Neural progenitor cell (in vitro differentiated cells): ENCODE results near the gene IBSP. TPM values are rescaled to one million over a fixed set of nuclear protein-coding genes. Genes with fewer than 3 reads are reported as not detected.

ENCODE experiments used
- DNase-seq: peaks from one replicate; pipeline ENCODE4 v3.0.0-alpha.2; 2016; ENCODE audit warnings: low spot score
- H2AFZ ChIP-seq: fragments of 200-600 bp; sonication (generic); replicated peaks from 2 replicates; pipeline ENCODE4 v1.6.1; 2016; ENCODE audit warnings: antibody characterized with exemption
- H3F3A ChIP-seq: fragments of 200-600 bp; sonication (generic); 2 replicates; pipeline ENCODE4 v1.6.1; 2016; ENCODE audit warnings: antibody characterized with exemption, low read depth
- H3K27ac ChIP-seq: fragments of 200-600 bp; sonication (generic); 2 replicates; pipeline ENCODE4 v1.5.1; 2016; ENCODE audit warnings: mild to moderate bottlenecking
- H3K27me3 ChIP-seq: fragments of 200-600 bp; sonication (generic); 2 replicates; pipeline ENCODE4 v1.6.1; 2016; ENCODE audit warnings: mild to moderate bottlenecking, moderate library complexity
- H3K36me3 ChIP-seq: fragments of 200-600 bp; sonication (generic); 2 replicates; pipeline ENCODE4 v1.5.1; 2016
- H3K4me1 ChIP-seq: fragments of 200-600 bp; sonication (generic); 2 replicates; pipeline ENCODE4 v1.6.1; 2016; ENCODE audit warnings: mixed run types
- H3K4me2 ChIP-seq: fragments of 200-600 bp; sonication (generic); 2 replicates; pipeline ENCODE4 v1.6.1; 2016
- H3K4me3 ChIP-seq: fragments of 200-600 bp; sonication (generic); 2 replicates; pipeline ENCODE4 v1.5.1; 2016
- H3K79me2 ChIP-seq: fragments of 200-600 bp; sonication (generic); 2 replicates; pipeline ENCODE4 v1.6.1; 2016; ENCODE audit warnings: low read depth
- H3K9ac ChIP-seq: fragments of 200-600 bp; sonication (generic); 2 replicates; pipeline ENCODE4 v1.6.1; 2016
- H3K9me3 ChIP-seq: fragments of 200-600 bp; sonication (generic); 2 replicates; pipeline ENCODE4 v1.5.1; 2016; ENCODE audit warnings: low read depth
- H4K20me1 ChIP-seq: fragments of 200-600 bp; sonication (generic); 2 replicates; pipeline ENCODE4 v1.6.1; 2016; ENCODE audit warnings: low read depth
- H3K27ac Mint-ChIP-seq: 3 replicates; pipeline ENCODE4 v1.8.0; 2021; ENCODE audit warnings: mixed read lengths
- H3K27me3 Mint-ChIP-seq: 2 replicates; pipeline ENCODE4 v1.8.0; 2022; ENCODE audit warnings: low read depth, mild to moderate bottlenecking, inconsistent platforms, moderate library complexity, mixed read lengths; ENCODE audit not compliant: insufficient read depth
- H3K36me3 Mint-ChIP-seq: 3 replicates; pipeline ENCODE4 v1.8.0; 2021; ENCODE audit warnings: mixed read lengths
- H3K4me1 Mint-ChIP-seq: 3 replicates; pipeline ENCODE4 v1.8.0; 2021; ENCODE audit warnings: mixed read lengths
- H3K4me3 Mint-ChIP-seq: 3 replicates; pipeline ENCODE4 v1.8.0; 2021; ENCODE audit warnings: mild to moderate bottlenecking, moderate library complexity, mixed read lengths
- H3K9me3 Mint-ChIP-seq: 3 replicates; pipeline ENCODE4 v1.8.0; 2020; ENCODE audit warnings: mixed read lengths
- EZH2 ChIP-seq: fragments of 200-600 bp; sonication (generic); IDR thresholded peaks from 2 replicates; pipeline ENCODE4 v1.6.1; 2017; ENCODE audit warnings: antibody characterized with exemption, mild to moderate bottlenecking, moderate library complexity
- EZH2phosphoT487 ChIP-seq: fragments of 200-600 bp; sonication (generic); IDR thresholded peaks from 2 replicates; pipeline ENCODE4 v1.6.1; 2017; ENCODE audit warnings: antibody characterized with exemption
- total RNA-seq: library from RNA; depleted of rRNA; stranded (reverse); fragments of >200 nt; gene quantifications from 2 replicates; pipeline ENCODE4 v1.2.3, GENCODE V29; 2015; ENCODE audit warnings: low replicate concordance
- TF ChIP-seq, protein P1 (sequence below): fragments of 200-600 bp; sonication (generic); IDR thresholded peaks from 2 replicates; pipeline ENCODE4 v1.5.1; 2017; ENCODE audit warnings: antibody characterized with exemption, mild to moderate bottlenecking

The IBSP gene
- total RNA-seq, 1 donor from 2014 or later, result not detected

- Histone ChIP-seq H3F3A (no peaks in the 10 kb centered on the region), H3K36me3 (no peaks in the 10 kb centered on the region), H3K9ac (no peak overlapping the region), H3K9me3 (no peaks in the 10 kb centered on the region), H3K4me1 (peaks cover 7% of the 10 kb centered on the region), H3K27ac (no peak overlapping the region), H2AFZ (no peak overlapping the region), H4K20me1 (no peaks in the 10 kb centered on the region), H3K4me3 (no peak overlapping the region), H3K4me2 (no peak overlapping the region), H3K27me3 (no peaks in the 10 kb centered on the region), H3K79me2 (no peaks in the 10 kb centered on the region)
- H3K27me3 Mint-ChIP-seq, result peaks cover 4% of the 10 kb centered on the region
- no peaks in the 10 kb centered on the region for H3K36me3 Mint-ChIP-seq
- no peak overlapping the region for H3K27ac Mint-ChIP-seq
- peak overlapping the region; percentile 67 for H3K4me3 Mint-ChIP-seq
- no peaks in the 10 kb centered on the region for H3K9me3 Mint-ChIP-seq
- H3K4me1 Mint-ChIP-seq, result peaks cover 15% of the 10 kb centered on the region
- TF ChIP-seq EZH2, result no peak
- TF ChIP-seq, protein P1, sequence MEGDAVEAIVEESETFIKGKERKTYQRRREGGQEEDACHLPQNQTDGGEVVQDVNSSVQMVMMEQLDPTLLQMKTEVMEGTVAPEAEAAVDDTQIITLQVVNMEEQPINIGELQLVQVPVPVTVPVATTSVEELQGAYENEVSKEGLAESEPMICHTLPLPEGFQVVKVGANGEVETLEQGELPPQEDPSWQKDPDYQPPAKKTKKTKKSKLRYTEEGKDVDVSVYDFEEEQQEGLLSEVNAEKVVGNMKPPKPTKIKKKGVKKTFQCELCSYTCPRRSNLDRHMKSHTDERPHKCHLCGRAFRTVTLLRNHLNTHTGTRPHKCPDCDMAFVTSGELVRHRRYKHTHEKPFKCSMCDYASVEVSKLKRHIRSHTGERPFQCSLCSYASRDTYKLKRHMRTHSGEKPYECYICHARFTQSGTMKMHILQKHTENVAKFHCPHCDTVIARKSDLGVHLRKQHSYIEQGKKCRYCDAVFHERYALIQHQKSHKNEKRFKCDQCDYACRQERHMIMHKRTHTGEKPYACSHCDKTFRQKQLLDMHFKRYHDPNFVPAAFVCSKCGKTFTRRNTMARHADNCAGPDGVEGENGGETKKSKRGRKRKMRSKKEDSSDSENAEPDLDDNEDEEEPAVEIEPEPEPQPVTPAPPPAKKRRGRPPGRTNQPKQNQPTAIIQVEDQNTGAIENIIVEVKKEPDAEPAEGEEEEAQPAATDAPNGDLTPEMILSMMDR, result no peak
- TF ChIP-seq EZH2phosphoT487, result no peak
- no peak for DNase-seq
Measured at GRCh38 chr4:87839592-87839946, 40.2 kb downstream of the IBSP start.

GRCh38 chr4:87840149-87840548 lies 40.8 kb downstream of the IBSP start:
- H3K79me2 ChIP-seq, result no peaks in the 10 kb centered on the region
- H3K4me2 ChIP-seq, result no peak overlapping the region
- TF ChIP-seq, protein P1, result no peak
- TF ChIP-seq EZH2 (no peak), EZH2phosphoT487 (no peak)
- H3K27ac ChIP-seq, result no peak overlapping the region
- no peaks in the 10 kb centered on the region for H3F3A ChIP-seq
- no peak overlapping the region for H3K27ac Mint-ChIP-seq
- H3K36me3 ChIP-seq, result no peaks in the 10 kb centered on the region
- H2AFZ ChIP-seq, result no peak overlapping the region
- peaks cover 7% of the 10 kb centered on the region for H3K4me1 ChIP-seq
- no peaks in the 10 kb centered on the region for H3K36me3 Mint-ChIP-seq
- H3K9me3 ChIP-seq, result no peaks in the 10 kb centered on the region
- H3K27me3 Mint-ChIP-seq, result peaks cover 4% of the 10 kb centered on the region
- no peaks in the 10 kb centered on the region for H3K27me3 ChIP-seq
- no peak for DNase-seq
- no peaks in the 10 kb centered on the region for H3K9me3 Mint-ChIP-seq
- H3K9ac ChIP-seq, result no peak overlapping the region
- no peaks in the 10 kb centered on the region for H4K20me1 ChIP-seq
- H3K4me3 Mint-ChIP-seq, result no peak overlapping the region
- H3K4me1 Mint-ChIP-seq, result peaks cover 15% of the 10 kb centered on the region
- no peak overlapping the region for H3K4me3 ChIP-seq

DNA sequence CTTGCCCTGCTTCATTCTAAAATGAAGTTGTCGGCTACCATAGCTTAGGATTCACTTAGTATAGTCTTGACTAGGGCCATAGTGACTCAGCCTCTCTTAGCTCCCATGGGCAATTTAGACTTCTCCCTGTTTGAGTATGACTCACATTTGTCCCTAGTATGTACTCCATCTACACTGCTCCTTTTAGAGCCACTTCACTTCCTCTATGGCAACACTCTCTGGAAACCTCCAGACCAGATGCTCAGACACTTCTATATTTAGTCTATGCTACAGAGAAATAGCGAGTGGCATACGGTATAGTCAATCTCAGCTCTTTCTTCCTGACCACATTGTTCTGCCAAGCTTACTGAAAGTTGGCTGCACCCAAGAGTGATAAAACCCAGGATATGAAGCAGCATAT lies 44.6 kb downstream of the IBSP start:
- no peaks in the 10 kb centered on the region for H4K20me1 ChIP-seq
- no peak overlapping the region for H2AFZ ChIP-seq
- no peaks in the 10 kb centered on the region for H3K9me3 ChIP-seq
- H3K27ac ChIP-seq, result no peak overlapping the region
- H3K27me3 ChIP-seq, result no peaks in the 10 kb centered on the region
- DNase-seq, result no peak
- no peak overlapping the region for H3K4me3 ChIP-seq
- H3K9ac ChIP-seq, result no peak overlapping the region
- Mint-ChIP-seq H3K4me1 (peaks cover 9% of the 10 kb centered on the region), H3K27me3 (no peaks in the 10 kb centered on the region), H3K36me3 (no peaks in the 10 kb centered on the region), H3K9me3 (no peaks in the 10 kb centered on the region), H3K27ac (no peak overlapping the region), H3K4me3 (no peak overlapping the region)
- H3K4me2 ChIP-seq, result no peak overlapping the region
- no peaks in the 10 kb centered on the region for H3K36me3 ChIP-seq
- H3K79me2 ChIP-seq, result no peaks in the 10 kb centered on the region
- TF ChIP-seq EZH2phosphoT487, result no peak
- TF ChIP-seq EZH2, result no peak
- TF ChIP-seq, protein P1, result no peak
- peaks cover 3% of the 10 kb centered on the region for H3K4me1 ChIP-seq
- H3F3A ChIP-seq, result no peaks in the 10 kb centered on the region

DNA sequence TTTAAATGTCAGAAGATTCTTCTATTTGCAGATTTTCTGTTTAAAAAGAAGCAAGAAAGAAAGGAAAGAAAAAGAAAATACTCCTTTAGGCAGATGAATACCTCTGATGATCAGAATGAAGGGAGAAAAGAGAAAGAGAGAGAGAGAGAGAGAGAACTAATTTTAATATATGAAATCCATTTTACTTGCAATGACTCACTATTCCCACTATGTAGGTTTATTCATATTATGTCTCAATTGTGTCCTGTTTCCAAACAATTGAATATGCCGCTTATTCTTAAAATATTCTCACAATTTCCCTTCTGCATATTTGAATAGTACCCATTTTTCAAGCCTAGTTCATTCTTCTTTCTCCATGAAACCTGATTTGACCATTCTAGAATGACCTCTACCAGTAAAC lies 45.1 kb downstream of the IBSP start:
- H3K27ac ChIP-seq, result no peak overlapping the region
- Mint-ChIP-seq H3K27me3 (no peaks in the 10 kb centered on the region), H3K4me1 (peaks cover 4% of the 10 kb centered on the region), H3K27ac (no peak overlapping the region), H3K36me3 (no peaks in the 10 kb centered on the region), H3K4me3 (no peak overlapping the region), H3K9me3 (no peaks in the 10 kb centered on the region)
- H4K20me1 ChIP-seq, result no peaks in the 10 kb centered on the region
- H3K9ac ChIP-seq, result no peak overlapping the region
- no peaks in the 10 kb centered on the region for H3K79me2 ChIP-seq
- H3K27me3 ChIP-seq, result no peaks in the 10 kb centered on the region
- no peak overlapping the region for H2AFZ ChIP-seq
- no peak for DNase-seq
- H3F3A ChIP-seq, result no peaks in the 10 kb centered on the region
- H3K9me3 ChIP-seq, result no peaks in the 10 kb centered on the region
- H3K4me1 ChIP-seq, result no peaks in the 10 kb centered on the region
- no peak overlapping the region for H3K4me2 ChIP-seq
- no peak overlapping the region for H3K4me3 ChIP-seq
- TF ChIP-seq EZH2 (no peak), EZH2phosphoT487 (no peak)
- TF ChIP-seq, protein P1, result no peak
- H3K36me3 ChIP-seq, result no peaks in the 10 kb centered on the region
